ENCODE data around the gene UBR4.

The UBR4 gene

GRCh38 chr1:19049128-19049768 is 160.8 kb downstream of the UBR4 start:
- TF ChIP-seq CTCF (IDR thresholded peaks at IDR 0.05; ENCODE audit: low read depth, low read length, missing control alignments): no peak
- no peak for DNase-seq (ENCODE audit: low read depth)
- H3K4me3 ChIP-seq (ENCODE audit: low read depth, low read length): no peak overlapping the region

- TF ChIP-seq CTCF (IDR thresholded peaks at IDR 0.05; ENCODE audit: low read depth, low read length, missing control alignments): no peak
- DNase-seq (ENCODE audit: low read depth): no peak
- no peak overlapping the region for H3K4me3 ChIP-seq (ENCODE audit: low read depth, low read length)
These were observed 162.9 kb downstream of the UBR4 start for GRCh38 chr1:19046972-19047731.

- TF ChIP-seq CTCF (IDR thresholded peaks at IDR 0.05; ENCODE audit: low read depth, low read length, missing control alignments): no peak
- H3K4me3 ChIP-seq (ENCODE audit: low read depth, low read length): no peak overlapping the region
These were observed 163.9 kb downstream of the UBR4 start for GRCh38 chr1:19045898-19046880.

GRCh38 chr1:19044975-19045831 is 164.9 kb downstream of the UBR4 start:
- no peak for DNase-seq (ENCODE audit: low read depth)

More at GRCh38 chr1:19045898-19046880, 163.9 kb downstream of the UBR4 start:
- no peak for DNase-seq (ENCODE audit: low read depth)

GRCh38 chr1:19044471-19044870 is 165.6 kb downstream of the UBR4 start:
- DNase-seq (ENCODE audit: low read depth): no peak
- no peak overlapping the region for H3K4me3 ChIP-seq (ENCODE audit: low read depth, low read length)
- no peak for TF ChIP-seq CTCF (IDR thresholded peaks at IDR 0.05; ENCODE audit: low read depth, low read length, missing control alignments)

More at GRCh38 chr1:19044975-19045831, 164.9 kb downstream of the UBR4 start:
- TF ChIP-seq CTCF (IDR thresholded peaks at IDR 0.05; ENCODE audit: low read depth, low read length, missing control alignments): no peak
- H3K4me3 ChIP-seq (ENCODE audit: low read depth, low read length): no peak overlapping the region
